GF-D8 (cell line): Measurements from ENCODE around the gene ANXA10.
"Not testable (repeated sequence)": the region's sequence is repeated elsewhere in the genome, so short reads cannot be mapped to it uniquely, and the experiment has no call there.

ENCODE experiments used
- DNase-seq: peaks from one replicate; lab custom pipeline; 2025; lab: John Stamatoyannopoulos, UW

The ANXA10 gene

GRCh38 chr4:168154546-168155277 lies 62.4 kb downstream of the ANXA10 start:
- no peak for DNase-seq

- DNase-seq: no peak
Observed at GRCh38 chr4:168162604-168163003, 70.3 kb downstream of the ANXA10 start.

- DNase-seq: no peak
Observed at GRCh38 chr4:168163106-168163505, 70.8 kb downstream of the ANXA10 start.

GRCh38 chr4:168164045-168164444 lies 71.7 kb downstream of the ANXA10 start:
- no peak for DNase-seq

- DNase-seq: no peak
Observed at GRCh38 chr4:168164915-168165548, 72.7 kb downstream of the ANXA10 start.

GRCh38 chr4:168167714-168168284 lies 75.5 kb downstream of the ANXA10 start:
- DNase-seq: no peak

GRCh38 chr4:168174308-168174707 lies 82.0 kb downstream of the ANXA10 start:
- no peak for DNase-seq

GRCh38 chr4:168177546-168178149 lies 85.3 kb downstream of the ANXA10 start:
- no peak for DNase-seq

GRCh38 chr4:168183717-168184571 lies 91.6 kb downstream of the ANXA10 start:
- DNase-seq: no peak

GRCh38 chr4:168188754-168189153 lies 96.4 kb downstream of the ANXA10 start:
- DNase-seq: no peak

GRCh38 chr4:168197926-168198325 lies 105.6 kb downstream of the ANXA10 start:
- no peak for DNase-seq

- no peak for DNase-seq
Observed at GRCh38 chr4:168199260-168199957, 107.1 kb downstream of the ANXA10 start.

GRCh38 chr4:168200685-168201084 lies 108.3 kb downstream of the ANXA10 start:
- no peak for DNase-seq

GRCh38 chr4:168203233-168203911 lies 111.0 kb downstream of the ANXA10 start:
- no peak for DNase-seq

GRCh38 chr4:168208957-168209614 lies 116.7 kb downstream of the ANXA10 start:
- no peak for DNase-seq

GRCh38 chr4:168212656-168213055 lies 120.3 kb downstream of the ANXA10 start:
- no peak for DNase-seq

GRCh38 chr4:168213511-168213910 lies 121.2 kb downstream of the ANXA10 start:
- DNase-seq: not testable (repeated sequence)

GRCh38 chr4:168218645-168219044 lies 126.3 kb downstream of the ANXA10 start:
- no peak for DNase-seq

GRCh38 chr4:168220893-168221292 lies 128.6 kb downstream of the ANXA10 start:
- no peak for DNase-seq

GRCh38 chr4:168221301-168221700 lies 129.0 kb downstream of the ANXA10 start:
- DNase-seq: no peak
